Testis (tissue), 2 donors: ENCODE measurements around the gene SMPDL3A.

Experiments used
- POLR2A ChIP-seq: fragments of 450-650 bp; IDR thresholded peaks from one replicate; pipeline ENCODE4 v1.6.1; 2017; ENCODE audit warnings: antibody characterized with exemption, mild to moderate bottlenecking, moderate library complexity
- TF ChIP-seq, protein P1 (sequence below), 3 experiments: fragments of 450-650 bp in 2 of 3; fragments of 200-600 bp in 1 of 3; sonication (generic) in 1 of 3; IDR thresholded peaks; one replicate each; pipeline ENCODE4 v1.5.1; 2016 to 2019; ENCODE audit warnings: antibody characterized with exemption in 3 of 3, mild to moderate bottlenecking in 2 of 3, moderate library complexity in 1 of 3

DNA sequence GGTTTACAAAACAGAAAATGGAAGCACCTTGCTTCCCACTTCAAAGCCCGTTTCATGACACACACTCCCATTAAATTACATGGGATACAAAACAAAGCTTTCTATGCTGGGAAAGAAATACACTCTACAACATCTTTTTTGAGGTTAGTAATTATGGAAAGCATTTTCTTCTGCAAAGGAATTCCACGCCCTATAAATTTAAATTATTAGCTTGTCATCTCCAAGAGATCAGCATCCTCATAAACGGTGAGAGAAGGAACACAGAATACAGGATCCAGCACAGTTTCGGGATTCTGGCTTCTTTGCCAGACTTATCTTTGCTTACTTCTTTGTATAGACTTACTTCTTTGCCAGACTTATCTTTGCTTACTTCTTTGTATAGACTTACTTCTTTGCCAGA, 1.3 kb upstream of the SMPDL3A start:
- no peak for TF ChIP-seq POLR2A
- TF ChIP-seq, protein P1, sequence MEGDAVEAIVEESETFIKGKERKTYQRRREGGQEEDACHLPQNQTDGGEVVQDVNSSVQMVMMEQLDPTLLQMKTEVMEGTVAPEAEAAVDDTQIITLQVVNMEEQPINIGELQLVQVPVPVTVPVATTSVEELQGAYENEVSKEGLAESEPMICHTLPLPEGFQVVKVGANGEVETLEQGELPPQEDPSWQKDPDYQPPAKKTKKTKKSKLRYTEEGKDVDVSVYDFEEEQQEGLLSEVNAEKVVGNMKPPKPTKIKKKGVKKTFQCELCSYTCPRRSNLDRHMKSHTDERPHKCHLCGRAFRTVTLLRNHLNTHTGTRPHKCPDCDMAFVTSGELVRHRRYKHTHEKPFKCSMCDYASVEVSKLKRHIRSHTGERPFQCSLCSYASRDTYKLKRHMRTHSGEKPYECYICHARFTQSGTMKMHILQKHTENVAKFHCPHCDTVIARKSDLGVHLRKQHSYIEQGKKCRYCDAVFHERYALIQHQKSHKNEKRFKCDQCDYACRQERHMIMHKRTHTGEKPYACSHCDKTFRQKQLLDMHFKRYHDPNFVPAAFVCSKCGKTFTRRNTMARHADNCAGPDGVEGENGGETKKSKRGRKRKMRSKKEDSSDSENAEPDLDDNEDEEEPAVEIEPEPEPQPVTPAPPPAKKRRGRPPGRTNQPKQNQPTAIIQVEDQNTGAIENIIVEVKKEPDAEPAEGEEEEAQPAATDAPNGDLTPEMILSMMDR (IDR thresholded peaks at IDR 0.05) = no peak
